ENCODE data around the gene GABRG2.

Gene GABRG2

GRCh38 chr5:162202285-162202880 is 134.8 kb downstream of the GABRG2 start:
- no peaks in the 10 kb centered on the region for H3K4me1 ChIP-seq (ENCODE audit: control insufficient read depth, insufficient read depth, low read length)
- H3K4me3 ChIP-seq (ENCODE audit: low read depth, low read length), result no peak overlapping the region
- POLR2A ChIA-PET, result no interaction called here
- no peaks in the 10 kb centered on the region for H3K36me3 ChIP-seq (ENCODE audit: control insufficient read depth in 2 of 2, insufficient read depth in 1 of 2, low read length in 2 of 2)
- H3K9me3 ChIP-seq (ENCODE audit: control insufficient read depth, insufficient read depth, low read depth, low read length), result no peaks in the 10 kb centered on the region
- no peak overlapping the region for H3K27ac ChIP-seq (ENCODE audit: extremely low read depth, low read depth, low read length)
- CTCF ChIA-PET, result interaction anchor here (0.7 kb wide), 1 partner anchor 758 kb away, joined by 3 read pairs; no protein-coding TSS in a partner anchor
- TF ChIP-seq ZNF266 (tag by site-specific recombination; IDR thresholded peaks at IDR 0.05; ENCODE audit: low read depth), result no peak
- TF ChIP-seq ZNF621 (tag by site-specific recombination; IDR thresholded peaks at IDR 0.05), result no peak
- TF ChIP-seq ZNF146 (tag by site-specific recombination; IDR thresholded peaks at IDR 0.05), result no peak
- no peak for TF ChIP-seq ZNF48 (tag by site-specific recombination; IDR thresholded peaks at IDR 0.05)
- no peak for TF ChIP-seq SETDB1 (IDR thresholded peaks at IDR 0.05; ENCODE audit: insufficient read length, low read length)
- TF ChIP-seq ZNF175 (tag by site-specific recombination; IDR thresholded peaks at IDR 0.05), result no peak
- TF ChIP-seq, protein P1, sequence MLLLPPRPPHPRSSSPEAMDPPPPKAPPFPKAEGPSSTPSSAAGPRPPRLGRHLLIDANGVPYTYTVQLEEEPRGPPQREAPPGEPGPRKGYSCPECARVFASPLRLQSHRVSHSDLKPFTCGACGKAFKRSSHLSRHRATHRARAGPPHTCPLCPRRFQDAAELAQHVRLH (tag by site-specific recombination; IDR thresholded peaks at IDR 0.05), result no peak
- TF ChIP-seq ZNF610 (tag by site-specific recombination; IDR thresholded peaks at IDR 0.05; ENCODE audit: borderline replicate concordance), result no peak
- TF ChIP-seq KLF10 (tag by site-specific recombination; IDR thresholded peaks at IDR 0.05), result no peak
- TF ChIP-seq, protein P2, sequence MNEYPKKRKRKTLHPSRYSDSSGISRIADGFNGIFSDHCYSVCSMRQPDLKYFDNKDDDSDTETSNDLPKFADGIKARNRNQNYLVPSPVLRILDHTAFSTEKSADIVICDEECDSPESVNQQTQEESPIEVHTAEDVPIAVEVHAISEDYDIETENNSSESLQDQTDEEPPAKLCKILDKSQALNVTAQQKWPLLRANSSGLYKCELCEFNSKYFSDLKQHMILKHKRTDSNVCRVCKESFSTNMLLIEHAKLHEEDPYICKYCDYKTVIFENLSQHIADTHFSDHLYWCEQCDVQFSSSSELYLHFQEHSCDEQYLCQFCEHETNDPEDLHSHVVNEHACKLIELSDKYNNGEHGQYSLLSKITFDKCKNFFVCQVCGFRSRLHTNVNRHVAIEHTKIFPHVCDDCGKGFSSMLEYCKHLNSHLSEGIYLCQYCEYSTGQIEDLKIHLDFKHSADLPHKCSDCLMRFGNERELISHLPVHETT (tag by site-specific recombination; IDR thresholded peaks at IDR 0.05), result no peak
- no peak for TF ChIP-seq WT1 (tag by site-specific recombination; IDR thresholded peaks at IDR 0.05)
- TF ChIP-seq KLF8 (tag by site-specific recombination; IDR thresholded peaks at IDR 0.05), result no peak

Data from HEK293 (cell line).